Ascending aorta (tissue), 2 donors: ENCODE measurements around the gene CCDC14. TPM values are rescaled to one million over a fixed set of nuclear protein-coding genes. Genes with fewer than 3 reads are reported as not detected.
A peak's percentile ranks its signal among the peaks of the same experiment; 100 is the strongest.
"Not testable (repeated sequence)": the region's sequence is repeated elsewhere in the genome, so short reads cannot be mapped to it uniquely, and the experiment has no call there.

Experiments
- DNase-seq, 2 donors: peaks; one replicate each; pipeline ENCODE4 v3.0.0-alpha.2; 2019; ENCODE audit warnings: low spot score in 2 of 2
- H3K27ac ChIP-seq, 2 donors: fragments of 200-600 bp; sonication (generic); one replicate each; pipeline ENCODE4 v1.5.1; 2016 to 2017; ENCODE audit warnings: mild to moderate bottlenecking in 1 of 2
- H3K27me3 ChIP-seq: fragments of 200-600 bp; sonication (generic); one replicate; pipeline ENCODE4 v1.5.1; 2017
- H3K36me3 ChIP-seq, 2 donors: fragments of 200-600 bp; sonication (generic); one replicate each; pipeline ENCODE4 v1.5.1; 2016
- H3K4me1 ChIP-seq, 2 donors: fragments of 200-600 bp; sonication (generic); one replicate each; pipeline ENCODE4 v1.5.1; 2016 to 2017; ENCODE audit warnings: mild to moderate bottlenecking in 1 of 2
- H3K4me3 ChIP-seq, 2 donors: fragments of 200-600 bp; sonication (generic); one replicate each; pipeline ENCODE4 v1.5.1; 2016 to 2017; ENCODE audit warnings: mild to moderate bottlenecking in 1 of 2
- H3K9me3 ChIP-seq, 2 donors: fragments of 200-600 bp; sonication (generic); one replicate each; pipeline ENCODE4 v1.5.1; 2016
- intact Hi-C: fragments of 100-400 bp; cut with DNase I; formaldehyde crosslinking; loops from one replicate; pipeline ENCODE4 v1.15.1; 2023
- total RNA-seq: library from RNA; depleted of rRNA; stranded (reverse); fragments of >200 nt; gene quantifications from one replicate; pipeline ENCODE4 v1.1.0, GENCODE V29; 2016
- TF ChIP-seq, protein P1 (sequence below), 3 experiments: fragments of 200-600 bp in 2 of 3; fragments of 450-650 bp in 1 of 3; sonication (generic) in 2 of 3; IDR thresholded peaks; one replicate each; pipeline ENCODE4 v1.5.1; 2016 to 2019; ENCODE audit warnings: antibody characterized with exemption in 3 of 3, mild to moderate bottlenecking in 1 of 3, moderate library complexity in 1 of 3

CCDC14 gene
- total RNA-seq, 1 donor from 2014 or later = 6.5 TPM

GRCh38 chr3:123909785-123910184, 51.2 kb downstream of the CCDC14 start:
- H3K4me1 ChIP-seq = peaks cover 9 to 24% of the 10 kb centered on the region in 2 donors
- H3K36me3 ChIP-seq = no peaks in the 10 kb centered on the region
- intact Hi-C loops = no loop called here
- no peaks in the 10 kb centered on the region for H3K9me3 ChIP-seq
- DNase-seq = no peak
- H3K27ac ChIP-seq = peak overlapping the region; percentile 87 to 92
- TF ChIP-seq, protein P1, sequence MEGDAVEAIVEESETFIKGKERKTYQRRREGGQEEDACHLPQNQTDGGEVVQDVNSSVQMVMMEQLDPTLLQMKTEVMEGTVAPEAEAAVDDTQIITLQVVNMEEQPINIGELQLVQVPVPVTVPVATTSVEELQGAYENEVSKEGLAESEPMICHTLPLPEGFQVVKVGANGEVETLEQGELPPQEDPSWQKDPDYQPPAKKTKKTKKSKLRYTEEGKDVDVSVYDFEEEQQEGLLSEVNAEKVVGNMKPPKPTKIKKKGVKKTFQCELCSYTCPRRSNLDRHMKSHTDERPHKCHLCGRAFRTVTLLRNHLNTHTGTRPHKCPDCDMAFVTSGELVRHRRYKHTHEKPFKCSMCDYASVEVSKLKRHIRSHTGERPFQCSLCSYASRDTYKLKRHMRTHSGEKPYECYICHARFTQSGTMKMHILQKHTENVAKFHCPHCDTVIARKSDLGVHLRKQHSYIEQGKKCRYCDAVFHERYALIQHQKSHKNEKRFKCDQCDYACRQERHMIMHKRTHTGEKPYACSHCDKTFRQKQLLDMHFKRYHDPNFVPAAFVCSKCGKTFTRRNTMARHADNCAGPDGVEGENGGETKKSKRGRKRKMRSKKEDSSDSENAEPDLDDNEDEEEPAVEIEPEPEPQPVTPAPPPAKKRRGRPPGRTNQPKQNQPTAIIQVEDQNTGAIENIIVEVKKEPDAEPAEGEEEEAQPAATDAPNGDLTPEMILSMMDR (IDR thresholded peaks at IDR 0.05) = no peak
- H3K27me3 ChIP-seq = no peaks in the 10 kb centered on the region
- peak overlapping the region in 1 of 2 donors; percentile 42 for H3K4me3 ChIP-seq

DNA sequence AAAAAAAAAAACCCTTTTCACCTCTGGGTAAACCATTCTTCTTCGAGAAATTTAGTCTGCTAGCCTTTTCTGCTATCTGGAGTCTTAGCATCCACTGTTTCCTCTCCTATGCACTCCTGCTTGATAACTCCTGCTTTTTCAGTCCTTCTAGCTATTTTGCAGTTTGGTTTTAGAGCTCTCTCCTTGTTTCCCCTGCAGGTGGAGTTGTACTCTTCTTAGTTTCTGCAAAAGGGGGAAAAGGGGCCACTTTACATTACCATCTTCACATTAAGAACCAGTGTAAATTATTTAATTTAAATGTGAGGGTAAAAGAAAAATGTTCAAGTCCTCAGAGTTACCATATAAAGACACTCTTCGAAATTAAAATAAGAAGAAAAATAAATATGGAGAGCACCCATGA, 53.3 kb downstream of the CCDC14 start:
- intact Hi-C loops = no loop called here
- TF ChIP-seq, protein P1 (IDR thresholded peaks at IDR 0.05) = no peak
- H3K27ac ChIP-seq = peak overlapping the region; percentile 87 to 92

GRCh38 chr3:123899300-123899865, 61.6 kb downstream of the CCDC14 start:
- TF ChIP-seq, protein P1 (IDR thresholded peaks at IDR 0.05) = no peak
- H3K36me3 ChIP-seq = no peaks in the 10 kb centered on the region
- no peaks in the 10 kb centered on the region for H3K27me3 ChIP-seq
- H3K4me3 ChIP-seq = no peak overlapping the region
- intact Hi-C loops = no loop called here
- no peak for DNase-seq
- H3K27ac ChIP-seq = no peak overlapping the region
- H3K9me3 ChIP-seq = no peaks in the 10 kb centered on the region
- H3K4me1 ChIP-seq = peaks cover 0 to 2% of the 10 kb centered on the region in 2 donors

More for the DNA sequence above, 53.3 kb downstream of the CCDC14 start:
- peaks cover 5 to 19% of the 10 kb centered on the region in 2 donors for H3K4me1 ChIP-seq
- no peaks in the 10 kb centered on the region for H3K36me3 ChIP-seq
- H3K9me3 ChIP-seq = no peaks in the 10 kb centered on the region
- no peak overlapping the region for H3K4me3 ChIP-seq
- DNase-seq = no peak
- no peaks in the 10 kb centered on the region for H3K27me3 ChIP-seq

- TF ChIP-seq, protein P1 (IDR thresholded peaks at IDR 0.05) = no peak
- no peaks in the 10 kb centered on the region for H3K36me3 ChIP-seq
- H3K27ac ChIP-seq = no peak overlapping the region
- H3K27me3 ChIP-seq = no peaks in the 10 kb centered on the region
- intact Hi-C loops = no loop called here
- DNase-seq = no peak
- no peaks in the 10 kb centered on the region for H3K4me1 ChIP-seq
- no peaks in the 10 kb centered on the region for H3K9me3 ChIP-seq
- H3K4me3 ChIP-seq = no peak overlapping the region
Measured at GRCh38 chr3:123893012-123893411, 68.0 kb downstream of the CCDC14 start.

- no peaks in the 10 kb centered on the region for H3K4me1 ChIP-seq
- no peak overlapping the region for H3K4me3 ChIP-seq
- H3K9me3 ChIP-seq = no peaks in the 10 kb centered on the region
- no peaks in the 10 kb centered on the region for H3K36me3 ChIP-seq
- DNase-seq = no peak
- no peaks in the 10 kb centered on the region for H3K27me3 ChIP-seq
- no peak overlapping the region for H3K27ac ChIP-seq
- intact Hi-C loops = no loop called here
- TF ChIP-seq, protein P1 (IDR thresholded peaks at IDR 0.05) = no peak
Measured at GRCh38 chr3:123892195-123892594, 68.8 kb downstream of the CCDC14 start.

GRCh38 chr3:123890991-123891390, 70.0 kb downstream of the CCDC14 start:
- H3K4me1 ChIP-seq, H3K36me3 ChIP-seq, DNase-seq, H3K27ac ChIP-seq, intact Hi-C loops, H3K4me3 ChIP-seq, H3K9me3 ChIP-seq, H3K27me3 ChIP-seq: not testable (repeated sequence)

DNA sequence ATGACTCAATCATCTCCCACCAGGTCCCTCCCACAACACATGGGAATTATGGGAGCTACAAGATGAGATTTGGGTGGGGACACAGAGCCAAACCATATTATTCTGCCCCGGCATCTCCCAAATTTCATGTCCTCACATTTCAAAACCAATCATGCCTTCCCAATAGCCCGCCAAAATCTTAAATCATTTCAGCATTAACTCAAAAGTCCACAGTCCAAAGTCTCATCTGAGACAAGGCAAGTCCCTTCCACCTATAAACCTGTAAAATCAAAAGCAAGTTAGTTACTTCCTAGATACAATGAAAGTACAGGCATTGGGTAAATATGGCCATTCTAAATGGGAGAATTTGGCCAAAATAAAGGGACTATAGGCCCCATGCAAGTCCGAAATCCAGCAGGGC, 70.9 kb downstream of the CCDC14 start:
- H3K36me3 ChIP-seq, DNase-seq, H3K27ac ChIP-seq, H3K9me3 ChIP-seq, H3K4me3 ChIP-seq, intact Hi-C loops, H3K27me3 ChIP-seq, H3K4me1 ChIP-seq: not testable (repeated sequence)
